Jurkat, Clone E6-1 (cell line): ENCODE measurements around the gene AKT2.

ENCODE experiments used
- DNase-seq: peaks from one replicate; pipeline ENCODE4 v3.0.0-alpha.2; 2011; ENCODE audit warnings: low read depth, low spot score
- H3K4me3 ChIP-seq: 2 replicates; pipeline ENCODE4 v1.5.1; 2011; ENCODE audit warnings: mild to moderate bottlenecking, low read length, control low read depth, moderate library complexity

Gene AKT2

GRCh38 chr19:40208602-40209001 is 76.5 kb downstream of the AKT2 start:
- no peak overlapping the region for H3K4me3 ChIP-seq
- no peak for DNase-seq

DNA sequence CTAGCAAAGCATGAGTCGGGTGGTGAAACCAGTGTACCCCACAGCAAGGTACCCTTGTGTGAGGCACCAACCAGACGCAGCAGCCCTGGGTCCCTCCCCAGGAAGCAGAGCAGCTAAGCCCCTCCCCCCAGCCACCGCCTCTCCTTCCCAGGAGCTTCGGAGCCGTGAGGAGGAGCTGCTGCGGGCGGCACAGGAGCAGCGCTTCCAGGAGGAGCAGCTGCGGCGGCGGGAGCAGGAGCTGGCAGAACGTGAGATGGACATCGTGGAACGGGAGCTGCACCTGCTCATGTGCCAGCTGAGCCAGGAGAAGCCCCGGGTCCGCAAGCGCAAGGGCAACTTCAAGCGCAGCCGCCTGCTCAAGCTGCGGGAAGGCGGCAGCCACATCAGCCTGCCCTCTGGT is 79.4 kb downstream of the AKT2 start:
- no peak for DNase-seq
- H3K4me3 ChIP-seq = no peak overlapping the region

- no peak for DNase-seq
- no peak overlapping the region for H3K4me3 ChIP-seq
Observed at GRCh38 chr19:40204381-40204780, 80.8 kb downstream of the AKT2 start.

- no peak for DNase-seq
- H3K4me3 ChIP-seq = no peak overlapping the region
Observed at GRCh38 chr19:40200341-40201099, 84.6 kb downstream of the AKT2 start.

DNA sequence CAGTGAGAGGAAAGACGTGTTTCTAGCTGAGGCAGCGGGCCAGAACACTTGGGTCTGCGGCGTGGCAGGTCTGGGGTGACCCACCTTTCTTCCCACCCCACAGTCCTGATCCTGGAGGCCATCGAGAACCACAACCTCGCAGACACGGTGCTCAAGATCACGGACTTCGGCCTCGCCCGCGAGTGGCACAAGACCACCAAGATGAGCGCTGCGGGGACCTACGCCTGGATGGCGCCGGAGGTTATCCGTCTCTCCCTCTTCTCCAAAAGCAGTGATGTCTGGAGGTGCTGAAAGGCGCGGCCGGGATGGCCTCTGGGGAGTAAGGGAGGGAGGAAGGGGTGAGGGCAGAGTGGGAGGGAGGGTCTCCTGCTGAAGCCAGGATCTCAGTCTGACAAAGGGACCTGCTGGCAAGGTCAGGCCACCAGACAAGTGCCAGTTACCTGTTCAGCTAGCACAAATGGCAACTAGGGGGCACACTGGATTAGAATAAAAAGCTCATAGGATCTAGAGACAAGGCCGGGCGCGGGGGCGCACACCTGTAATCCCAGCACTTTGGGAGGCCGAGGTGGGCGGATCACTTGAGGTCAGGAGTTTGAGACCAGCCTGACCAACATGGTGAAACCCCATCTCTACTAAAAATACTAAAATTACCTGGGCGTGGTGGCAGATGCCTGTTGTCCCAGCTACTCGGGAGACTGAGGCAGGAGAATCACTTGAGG is 86.7 kb downstream of the AKT2 start:
- DNase-seq = no peak

GRCh38 chr19:40193587-40193849 is 91.6 kb downstream of the AKT2 start:
- no peak overlapping the region for H3K4me3 ChIP-seq
- DNase-seq = no peak

More for the DNA sequence above, 86.7 kb downstream of the AKT2 start:
- H3K4me3 ChIP-seq = no peak overlapping the region

GRCh38 chr19:40192758-40193586 is 92.2 kb downstream of the AKT2 start:
- DNase-seq = no peak
- H3K4me3 ChIP-seq = no peak overlapping the region

DNA sequence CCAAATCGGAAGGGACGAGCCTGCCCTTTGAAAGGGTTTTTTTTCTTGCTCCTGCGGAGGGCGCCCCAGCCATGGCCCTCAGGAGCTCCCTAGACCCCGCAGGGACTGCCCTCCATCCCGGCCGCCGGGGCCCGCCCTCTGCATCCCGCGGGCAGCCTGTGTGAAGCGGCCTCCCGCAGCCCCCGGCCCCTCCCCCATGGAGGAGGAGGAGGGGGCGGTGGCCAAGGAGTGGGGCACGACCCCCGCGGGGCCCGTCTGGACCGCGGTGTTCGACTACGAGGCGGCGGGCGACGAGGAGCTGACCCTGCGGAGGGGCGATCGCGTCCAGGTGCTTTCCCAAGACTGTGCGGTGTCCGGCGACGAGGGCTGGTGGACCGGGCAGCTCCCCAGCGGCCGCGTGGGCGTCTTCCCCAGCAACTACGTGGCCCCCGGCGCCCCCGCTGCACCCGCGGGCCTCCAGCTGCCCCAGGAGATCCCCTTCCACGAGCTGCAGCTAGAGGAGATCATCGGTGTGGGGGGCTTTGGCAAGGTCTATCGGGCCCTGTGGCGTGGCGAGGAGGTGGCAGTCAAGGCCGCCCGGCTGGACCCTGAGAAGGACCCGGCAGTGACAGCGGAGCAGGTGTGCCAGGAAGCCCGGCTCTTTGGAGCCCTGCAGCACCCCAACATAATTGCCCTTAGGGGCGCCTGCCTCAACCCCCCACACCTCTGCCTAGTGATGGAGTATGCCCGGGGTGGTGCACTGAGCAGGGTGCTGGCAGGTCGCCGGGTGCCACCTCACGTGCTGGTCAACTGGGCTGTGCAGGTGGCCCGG is 93.1 kb downstream of the AKT2 start:
- DNase-seq = no peak
- H3K4me3 ChIP-seq = peak overlapping the region; percentile 83

GRCh38 chr19:40190891-40191835 is 94.0 kb downstream of the AKT2 start, which contains the start of gene MAP3K10:
TSS of gene MAP3K10 (plus strand) at chr19:40191426. CDS start at chr19:40192032, 606 bp downstream.
- DNase-seq = peak; percentile 27
- H3K4me3 ChIP-seq = peak within 1 kb of the TSS; percentile 83

DNA sequence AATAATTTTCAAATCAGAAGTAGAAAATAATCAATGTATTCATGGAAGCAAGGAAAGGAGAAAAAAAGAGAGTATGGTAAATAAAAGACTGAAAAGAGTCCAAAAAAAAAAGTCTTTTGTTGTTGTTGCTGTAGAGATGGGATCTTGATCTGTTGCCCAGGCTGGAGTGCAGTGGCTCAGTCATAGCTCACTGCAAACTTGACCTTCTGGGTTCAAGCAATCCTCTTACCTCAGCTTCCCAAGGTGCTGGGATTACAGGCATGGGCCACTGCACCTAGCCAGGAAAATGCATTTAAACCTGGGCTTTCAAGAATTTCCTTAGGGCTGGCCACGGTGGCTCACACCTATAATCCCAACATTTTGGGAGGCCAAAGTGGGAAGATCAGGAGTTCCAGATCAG is 100.9 kb downstream of the AKT2 start:
- no peak for DNase-seq
- no peak overlapping the region for H3K4me3 ChIP-seq
